Suppressor macrophage (primary cell): ENCODE data around the gene RAB4A.
A peak's percentile ranks its signal among the peaks of the same experiment; 100 is the strongest.

Experiments
- DNase-seq, 4 experiments: peaks; one replicate each; pipeline ENCODE4 v3.0.0-alpha.2; 2020 to 2022

Gene RAB4A

DNA sequence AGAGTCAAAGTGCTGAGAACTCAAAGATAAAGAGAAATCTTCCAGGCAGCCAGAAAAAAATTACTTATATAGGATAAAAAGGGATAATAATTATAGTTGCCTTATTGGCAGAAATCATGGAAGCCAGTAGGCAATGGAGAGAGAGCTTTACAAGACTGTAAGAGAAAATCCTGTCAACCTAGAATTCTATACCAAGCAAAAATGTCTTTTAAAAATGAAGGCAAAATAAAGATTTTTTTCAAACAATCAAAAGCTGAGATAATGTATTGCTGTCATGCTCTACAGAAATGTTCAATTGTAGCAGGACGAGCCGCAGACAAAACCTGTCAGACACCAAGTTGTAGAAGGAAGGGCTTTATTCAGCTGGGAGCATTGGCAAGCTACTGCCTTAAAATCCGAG is 26.8 kb upstream of the RAB4A start:
- DNase-seq: no peak

DNA sequence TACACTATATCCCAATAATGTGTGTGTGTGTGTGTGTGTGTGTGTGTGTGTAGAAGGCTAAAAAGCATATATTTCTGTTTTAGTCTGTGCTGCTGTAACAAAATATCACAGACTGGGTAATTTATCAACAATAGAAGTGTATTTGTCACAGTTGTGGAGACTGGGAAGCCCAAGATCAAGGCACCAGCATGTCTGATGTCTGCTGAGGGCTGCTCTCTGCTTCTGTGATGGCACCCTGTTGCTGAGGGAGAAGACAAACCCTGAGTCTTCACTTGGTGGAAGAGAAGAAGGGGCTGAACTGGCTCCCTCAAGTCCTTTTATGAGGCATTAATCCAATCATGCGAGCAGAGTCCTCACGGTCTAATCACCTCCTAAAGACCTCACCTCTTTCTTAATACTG is 23.0 kb upstream of the RAB4A start:
- DNase-seq: no peak

- DNase-seq: peak in 1 of 4 experiments; percentile 33
Measured at GRCh38 chr1:229248821-229249817, 21.8 kb upstream of the RAB4A start.

DNA sequence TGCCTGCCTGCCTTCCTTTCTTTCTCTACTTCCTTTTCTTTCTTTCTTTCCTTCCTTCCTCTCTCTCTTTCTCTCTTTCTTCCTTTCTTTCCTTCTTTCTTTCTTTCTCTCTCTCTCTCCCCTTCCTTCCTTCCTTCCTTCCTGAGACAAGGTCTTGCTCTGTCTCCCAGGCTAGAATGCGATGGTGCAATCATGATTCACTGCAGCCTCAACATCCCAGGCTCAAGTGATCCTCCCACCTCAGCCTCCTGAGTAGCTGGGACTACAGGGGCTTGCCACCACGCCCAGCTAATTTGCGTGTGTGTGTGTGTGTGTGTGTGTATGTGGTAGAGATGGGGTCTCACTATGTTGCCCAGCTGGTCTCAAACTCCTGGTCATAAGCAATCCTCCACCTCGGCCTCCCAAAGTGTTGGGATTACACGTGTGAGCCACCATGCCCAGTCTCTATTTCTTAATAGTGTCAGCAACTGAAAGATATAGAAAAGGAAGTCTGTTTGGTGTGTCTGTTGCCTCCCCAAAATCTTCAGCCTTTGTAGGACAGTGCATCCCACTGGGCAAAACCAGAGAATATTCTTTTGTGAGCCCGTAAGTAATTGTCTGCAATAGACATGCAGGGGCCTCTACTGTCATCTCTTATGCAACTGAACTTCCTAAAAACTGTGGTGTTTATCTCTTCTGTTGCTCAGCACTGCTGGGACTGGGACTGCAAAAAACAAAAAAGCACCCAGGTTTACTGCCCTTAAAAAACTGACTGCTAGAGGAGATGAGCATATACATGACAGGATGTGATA is 20.9 kb upstream of the RAB4A start:
- DNase-seq: peak; percentile 58 to 86 (median 74)

DNA sequence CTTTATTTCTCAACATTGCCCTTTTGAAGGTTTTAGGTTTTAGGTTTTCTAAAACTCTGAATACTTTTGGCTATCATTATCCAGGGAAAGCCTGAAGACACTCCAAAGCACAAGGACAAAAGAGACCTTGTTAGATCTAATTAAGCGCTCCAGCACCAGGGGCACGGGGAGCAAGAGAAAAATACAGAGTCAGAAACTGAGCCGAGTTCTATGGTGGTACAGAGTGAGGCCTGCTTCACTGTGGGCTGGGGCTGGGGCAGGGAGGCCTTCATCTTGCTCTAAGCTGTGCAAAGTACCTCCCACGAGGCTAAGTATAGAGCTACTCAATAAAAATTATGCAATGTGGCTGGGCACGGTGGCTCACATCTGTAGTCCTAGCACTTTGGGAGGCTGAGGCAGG is 19.7 kb upstream of the RAB4A start:
- no peak for DNase-seq

- no peak for DNase-seq
Measured at GRCh38 chr1:229252228-229252984, 18.5 kb upstream of the RAB4A start.

GRCh38 chr1:229253151-229253974 is 17.5 kb upstream of the RAB4A start:
- DNase-seq: peak; percentile 32 to 60 (median 54)

DNA sequence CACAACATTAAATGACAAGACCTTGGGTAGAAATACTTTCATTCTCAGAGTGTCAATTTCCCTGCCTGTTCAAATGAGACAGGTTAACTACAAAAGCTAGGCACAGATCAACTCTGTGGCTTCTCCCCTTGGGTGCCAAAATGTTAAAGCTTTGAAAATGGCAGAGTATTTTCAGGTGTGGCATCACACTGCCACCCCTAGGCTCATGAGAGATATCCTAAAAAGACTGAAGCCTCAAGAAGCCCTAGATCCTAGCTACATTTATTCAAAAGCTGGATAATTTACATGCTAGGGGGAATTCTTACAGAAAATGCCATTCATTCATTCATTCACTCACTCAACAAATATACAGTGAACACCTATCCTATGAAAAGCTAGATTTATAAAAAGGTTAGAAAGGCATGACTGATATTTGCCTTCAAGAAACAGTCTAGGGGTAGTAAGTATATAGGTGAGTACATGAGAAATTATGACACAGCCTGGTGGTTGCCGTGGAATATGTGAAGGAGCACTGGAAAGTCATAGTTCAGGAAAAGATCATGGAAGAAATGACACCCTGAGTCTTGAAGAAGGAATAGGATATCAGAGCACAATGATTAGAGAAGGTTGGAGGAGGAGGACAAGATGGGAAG is 15.9 kb upstream of the RAB4A start:
- DNase-seq: peak in 3 of 4 experiments; percentile 18 to 38 (median 18)

DNA sequence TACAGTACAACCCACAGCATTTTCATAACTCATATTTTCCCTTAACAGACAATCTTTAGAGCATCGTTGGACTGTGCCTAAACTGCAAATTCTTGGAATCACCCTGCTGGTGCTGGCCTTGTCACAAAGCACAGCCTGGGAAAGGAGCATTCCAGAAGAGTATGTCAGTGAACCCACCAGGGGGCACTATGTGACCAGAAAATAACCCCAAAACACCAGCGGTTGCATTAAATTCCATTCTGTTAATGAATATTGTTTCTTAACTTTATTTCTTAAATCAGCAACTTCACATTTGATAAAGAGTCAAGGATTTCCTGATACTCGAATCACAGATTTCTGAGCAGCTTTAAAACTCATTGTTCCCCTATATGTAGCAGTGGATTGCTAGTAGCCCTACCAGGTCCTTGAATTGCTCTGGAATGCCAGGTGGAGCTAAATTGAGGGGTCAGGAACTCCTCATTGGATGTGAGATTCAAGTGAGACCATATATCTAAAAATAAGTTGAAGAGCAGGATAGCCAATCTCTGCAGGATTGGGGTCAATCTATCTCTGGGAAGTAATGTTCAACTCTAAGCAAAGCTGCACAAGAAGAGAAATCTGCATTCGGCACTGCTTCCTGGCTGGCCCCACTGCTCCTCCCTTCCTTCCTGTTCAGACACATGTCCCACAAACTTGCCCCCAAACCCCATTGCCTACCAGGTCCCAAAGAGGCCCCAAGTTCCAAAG is 12.7 kb upstream of the RAB4A start:
- DNase-seq: peak; percentile 76 to 85 (median 80)

- peak in 1 of 4 experiments; percentile 27 for DNase-seq
Measured at GRCh38 chr1:229258757-229259060, 12.2 kb upstream of the RAB4A start.

- no peak for DNase-seq
Measured at GRCh38 chr1:229260297-229260696, 10.6 kb upstream of the RAB4A start.

DNA sequence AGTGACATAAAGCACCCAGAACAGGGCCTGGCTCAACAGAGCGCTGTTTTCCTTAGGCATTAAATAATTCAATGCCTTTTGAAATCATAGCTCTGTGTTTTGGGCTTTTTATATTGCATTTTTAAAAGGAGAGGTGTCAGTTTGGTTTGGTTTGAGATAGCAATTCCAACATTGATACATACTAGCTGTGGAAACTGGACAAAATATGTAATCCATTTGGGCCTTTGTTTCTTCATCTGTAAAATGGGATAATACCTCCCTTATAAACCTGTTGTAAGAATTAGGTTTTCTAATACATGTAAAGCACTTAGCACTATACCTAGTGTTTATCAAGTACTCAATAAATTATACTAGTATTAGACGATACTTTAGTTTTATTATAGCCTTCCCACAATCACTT is 8.7 kb upstream of the RAB4A start:
- DNase-seq: no peak

DNA sequence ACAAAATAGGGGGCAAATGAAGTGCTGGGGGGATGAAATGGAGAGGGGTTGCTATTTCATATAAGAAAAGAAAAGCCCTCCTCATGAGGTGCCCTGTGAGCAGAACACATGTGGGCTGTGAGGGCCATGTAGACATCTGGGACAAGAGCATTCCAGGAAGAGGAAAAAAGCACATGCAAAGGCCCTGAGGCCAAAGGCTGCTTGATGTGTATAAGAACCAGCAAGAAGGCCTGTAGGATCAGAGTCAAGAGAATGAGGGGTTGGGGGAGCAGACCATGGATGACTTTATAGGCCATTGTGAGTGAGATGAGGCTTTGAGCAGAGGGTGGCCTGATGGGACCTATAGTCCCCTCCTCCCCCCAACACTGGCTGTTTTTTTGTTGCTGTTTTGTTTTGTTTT is 7.7 kb upstream of the RAB4A start:
- DNase-seq: no peak

- DNase-seq: no peak
Measured at GRCh38 chr1:229264068-229264467, 6.8 kb upstream of the RAB4A start.

GRCh38 chr1:229264487-229264886 is 6.4 kb upstream of the RAB4A start:
- peak; percentile 48 to 66 (median 60) for DNase-seq

DNA sequence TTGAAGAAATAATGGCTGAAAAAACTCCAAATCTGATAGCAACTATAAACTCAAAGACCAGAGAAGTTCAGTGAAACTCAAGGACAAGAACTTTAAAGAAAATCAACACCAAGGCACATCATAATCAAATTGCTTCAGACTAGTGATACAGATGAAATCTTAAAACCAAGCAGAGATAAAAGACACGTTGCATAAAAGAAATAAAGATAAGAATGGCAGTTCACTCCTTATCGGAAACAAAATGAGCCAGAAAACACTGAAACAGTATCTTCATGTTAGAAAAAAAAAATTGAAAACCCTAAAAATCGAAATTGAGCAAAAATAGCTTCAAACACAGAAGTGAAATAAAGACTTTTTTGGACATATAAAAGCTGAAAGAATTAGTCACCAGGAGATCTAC is 4.6 kb upstream of the RAB4A start:
- no peak for DNase-seq

DNA sequence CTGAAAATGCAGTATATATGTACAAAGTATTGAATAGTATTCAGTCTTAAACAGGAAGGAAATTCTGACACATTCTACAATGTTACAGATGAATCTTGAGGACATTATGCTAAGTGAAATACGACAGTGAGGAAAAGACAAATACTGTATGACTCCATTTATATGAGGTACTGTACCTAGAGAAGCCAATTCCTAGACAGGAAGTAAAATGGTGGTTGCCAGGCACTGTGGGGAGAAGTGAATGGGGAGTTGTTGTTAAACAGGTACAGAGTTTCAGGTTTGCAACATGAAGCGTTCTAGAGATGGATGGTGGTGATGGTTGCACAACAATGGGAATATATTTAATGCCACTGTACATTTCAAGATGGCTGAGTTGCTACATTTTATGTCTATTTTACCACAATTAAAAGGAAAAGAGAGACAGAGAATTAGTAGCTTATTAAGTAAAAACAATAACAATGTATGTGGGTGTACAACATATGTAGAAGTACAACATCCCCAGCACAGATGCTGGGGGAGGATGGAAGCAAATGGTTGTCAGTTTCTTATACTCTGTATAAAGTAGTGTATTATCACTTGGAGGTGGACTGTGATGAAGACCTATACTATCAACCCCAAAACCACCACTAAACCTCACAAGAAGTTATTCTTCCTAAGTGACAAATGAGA is 3.9 kb upstream of the RAB4A start:
- DNase-seq: no peak

- no peak for DNase-seq
Measured at GRCh38 chr1:229268505-229268904, 2.4 kb upstream of the RAB4A start.

DNA sequence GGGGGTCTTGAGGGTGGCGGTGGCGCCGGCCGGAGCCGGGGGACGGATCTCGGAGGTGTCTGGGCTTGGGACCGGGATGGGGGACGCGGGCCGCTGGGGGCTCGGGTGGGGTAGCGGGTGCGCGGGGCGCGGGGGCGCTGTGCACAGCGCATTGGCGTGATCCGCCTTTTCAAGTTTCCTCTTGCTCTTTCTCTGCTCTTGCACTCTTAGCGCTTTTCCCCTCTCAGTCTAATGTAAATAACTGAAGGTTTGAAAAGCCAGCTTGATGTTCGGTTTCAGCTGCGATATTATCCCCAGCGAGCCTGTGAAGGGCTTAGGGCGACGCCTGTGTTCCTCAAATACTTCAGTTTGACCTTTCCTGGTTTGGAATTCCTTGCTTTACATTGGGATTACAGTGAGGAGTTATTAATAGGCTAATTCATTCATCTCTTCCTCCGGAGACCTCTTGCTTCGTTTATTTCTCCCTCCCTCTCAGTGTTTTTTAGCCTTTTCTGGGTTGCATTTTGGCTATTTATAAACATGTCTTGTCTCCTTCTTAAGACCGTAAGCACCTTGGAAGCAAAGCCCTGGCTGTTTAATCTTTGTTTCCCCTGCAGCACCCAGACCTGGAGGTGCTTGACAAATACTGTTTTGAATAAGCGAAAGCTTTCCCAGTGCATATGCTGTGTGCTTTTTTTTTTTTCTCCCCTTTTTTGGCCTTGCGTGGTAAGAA is 693 bp downstream of the RAB4A start:
- peak; percentile 11 to 68 (median 40) for DNase-seq
